ENCODE results near the gene CSNK2A3.
"Not testable (repeated sequence)": the region's sequence is repeated elsewhere in the genome, so short reads cannot be mapped to it uniquely, and the experiment has no call there.

The CSNK2A3 gene

DNA sequence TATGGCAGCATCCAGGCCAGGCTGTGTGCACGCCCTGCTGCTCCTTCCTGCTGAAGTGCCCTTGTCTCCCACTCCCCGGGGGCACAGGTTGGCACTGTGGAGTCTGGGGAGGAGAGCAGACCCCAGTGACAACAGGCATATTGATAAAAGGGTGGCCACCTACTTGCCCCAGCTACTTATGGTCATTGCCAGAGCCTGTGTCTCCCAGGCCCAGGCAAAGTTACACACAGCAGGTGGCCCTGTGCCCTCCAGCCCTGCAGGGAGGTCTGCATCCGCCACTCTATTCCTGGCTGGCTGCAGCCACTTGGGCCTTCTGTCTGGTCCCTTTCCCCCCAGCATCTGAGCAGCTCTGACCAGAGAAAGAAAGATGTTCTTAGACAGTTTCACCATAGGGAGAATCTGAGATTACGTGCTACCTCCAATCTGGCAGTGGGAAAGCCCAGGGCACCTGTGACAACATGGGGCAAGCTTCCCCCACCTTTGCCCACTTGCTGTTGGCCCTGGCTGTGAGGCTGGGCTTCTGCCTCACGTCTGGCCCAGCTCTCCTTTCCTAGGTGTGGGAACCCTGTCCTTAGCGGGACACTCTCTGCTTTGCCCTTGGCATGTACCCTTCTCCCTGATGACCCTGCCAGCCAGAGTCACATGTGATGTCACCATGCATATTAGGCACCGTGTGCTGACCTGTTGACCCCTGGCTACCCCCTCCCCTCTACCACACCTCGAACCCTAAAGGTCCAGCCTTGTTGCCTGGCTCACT, 25.3 kb upstream of the CSNK2A3 start:
- no peak overlapping the region for H3K4me3 ChIP-seq (ENCODE audit: low read depth, low read length)
- no peaks in the 10 kb centered on the region for H3K36me3 ChIP-seq (ENCODE audit: control insufficient read depth, insufficient read depth, low read length)
- H3K9ac ChIP-seq (ENCODE audit: low read depth, low read length): no peak overlapping the region
- H3K4me1 ChIP-seq (ENCODE audit: control insufficient read depth, insufficient read depth, low read length): no peaks in the 10 kb centered on the region
- H3K27me3 ChIP-seq (ENCODE audit: control insufficient read depth, insufficient read depth, low read length): no peaks in the 10 kb centered on the region
- H3K9me3 ChIP-seq (ENCODE audit: control insufficient read depth, insufficient read depth, low read length): no peaks in the 10 kb centered on the region

DNA sequence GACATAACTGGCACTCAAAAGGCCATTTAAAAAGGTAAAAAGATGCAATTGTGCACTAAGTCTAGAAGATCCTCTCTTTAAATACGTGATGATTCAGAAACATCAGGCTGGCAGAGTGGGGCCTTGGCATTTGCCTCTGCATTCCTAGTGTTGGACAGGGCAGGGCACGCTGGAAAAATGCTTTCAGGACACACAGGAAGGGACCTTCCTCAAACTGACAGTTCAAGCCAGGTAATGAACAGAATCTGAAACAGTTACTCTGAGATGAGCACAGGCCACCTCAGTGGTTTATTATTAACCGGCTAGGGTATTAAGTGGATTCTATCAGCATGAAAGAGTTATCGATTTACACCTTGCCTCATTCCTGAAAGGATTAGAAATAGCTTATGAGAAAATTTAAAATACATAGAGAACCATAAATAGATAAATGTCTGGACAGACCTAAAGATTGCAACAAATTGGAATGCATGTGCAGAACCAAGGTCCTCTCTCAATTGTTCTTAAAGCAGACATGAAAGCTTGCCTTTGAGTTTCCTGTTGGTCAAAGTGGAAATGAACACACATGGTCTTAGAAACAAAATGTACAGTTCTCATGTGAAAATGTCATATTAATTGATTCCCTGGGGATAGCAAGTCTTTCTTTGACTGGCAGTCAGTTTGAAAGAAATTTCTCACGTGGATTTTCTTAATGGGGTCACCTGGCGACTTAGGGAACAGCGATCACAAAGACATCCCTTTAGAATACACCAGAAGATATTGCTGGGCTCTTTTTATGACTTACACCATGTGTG, 21.5 kb upstream of the CSNK2A3 start:
- no peaks in the 10 kb centered on the region for H3K4me1 ChIP-seq (ENCODE audit: control insufficient read depth, insufficient read depth, low read length)
- H3K36me3 ChIP-seq (ENCODE audit: control insufficient read depth, insufficient read depth, low read length): no peaks in the 10 kb centered on the region
- no peak overlapping the region for H3K4me3 ChIP-seq (ENCODE audit: low read depth, low read length)
- H3K9ac ChIP-seq (ENCODE audit: low read depth, low read length): no peak overlapping the region
- H3K9me3 ChIP-seq (ENCODE audit: control insufficient read depth, insufficient read depth, low read length): no peaks in the 10 kb centered on the region
- H3K27me3 ChIP-seq (ENCODE audit: control insufficient read depth, insufficient read depth, low read length): no peaks in the 10 kb centered on the region

DNA sequence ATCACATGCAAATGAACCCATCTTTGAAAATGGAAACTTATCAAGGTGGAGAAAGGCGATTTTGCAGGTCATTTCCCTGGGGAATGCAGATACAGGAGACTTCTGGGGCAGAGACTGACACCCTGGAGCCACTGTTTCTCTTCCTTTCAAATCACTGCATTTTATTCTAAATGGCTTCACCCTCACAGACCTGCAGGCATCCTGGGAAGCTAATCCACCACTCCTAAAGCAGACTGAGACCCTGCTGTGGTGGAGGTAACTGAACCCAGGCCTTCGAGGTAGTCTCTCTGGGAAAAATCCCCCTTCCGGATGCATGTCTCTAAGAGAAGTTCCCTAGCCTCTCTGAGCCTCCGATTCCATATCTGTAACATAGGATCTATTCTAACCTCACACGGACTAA, 20.9 kb upstream of the CSNK2A3 start:
- Histone ChIP-seq H3K4me1 (ENCODE audit: control insufficient read depth, insufficient read depth, low read length) (no peaks in the 10 kb centered on the region), H3K27me3 (ENCODE audit: control insufficient read depth, insufficient read depth, low read length) (no peaks in the 10 kb centered on the region), H3K36me3 (ENCODE audit: control insufficient read depth, insufficient read depth, low read length) (no peaks in the 10 kb centered on the region), H3K9me3 (ENCODE audit: control insufficient read depth, insufficient read depth, low read length) (no peaks in the 10 kb centered on the region), H3K4me3 (ENCODE audit: low read depth, low read length) (no peak overlapping the region), H3K9ac (ENCODE audit: low read depth, low read length) (no peak overlapping the region)

DNA sequence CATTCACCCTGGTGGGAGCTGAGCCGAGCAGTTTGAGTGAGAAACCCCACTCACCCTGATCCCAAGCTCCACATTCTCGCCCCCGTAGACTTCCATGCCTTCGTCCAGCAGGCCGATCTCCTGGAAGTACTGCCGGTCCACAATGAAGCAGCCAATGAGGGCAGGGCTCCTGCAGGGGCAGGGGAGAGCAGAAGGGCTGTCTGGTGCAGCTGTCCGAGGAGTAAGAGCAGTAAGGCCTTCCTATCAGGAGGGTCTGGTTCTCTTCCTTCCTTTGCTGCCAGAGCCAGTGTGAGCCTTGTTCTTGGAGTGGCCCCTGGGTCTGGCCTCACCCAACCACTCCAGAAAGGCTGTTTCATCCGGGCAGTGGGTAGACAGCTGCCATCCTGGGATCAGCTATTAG, 19.4 kb upstream of the CSNK2A3 start:
- no peak overlapping the region for H3K4me3 ChIP-seq (ENCODE audit: low read depth, low read length)
- no peak overlapping the region for H3K9ac ChIP-seq (ENCODE audit: low read depth, low read length)
- H3K9me3 ChIP-seq (ENCODE audit: control insufficient read depth, insufficient read depth, low read length): no peaks in the 10 kb centered on the region
- H3K27me3 ChIP-seq (ENCODE audit: control insufficient read depth, insufficient read depth, low read length): no peaks in the 10 kb centered on the region
- no peaks in the 10 kb centered on the region for H3K4me1 ChIP-seq (ENCODE audit: control insufficient read depth, insufficient read depth, low read length)
- no peaks in the 10 kb centered on the region for H3K36me3 ChIP-seq (ENCODE audit: control insufficient read depth, insufficient read depth, low read length)

DNA sequence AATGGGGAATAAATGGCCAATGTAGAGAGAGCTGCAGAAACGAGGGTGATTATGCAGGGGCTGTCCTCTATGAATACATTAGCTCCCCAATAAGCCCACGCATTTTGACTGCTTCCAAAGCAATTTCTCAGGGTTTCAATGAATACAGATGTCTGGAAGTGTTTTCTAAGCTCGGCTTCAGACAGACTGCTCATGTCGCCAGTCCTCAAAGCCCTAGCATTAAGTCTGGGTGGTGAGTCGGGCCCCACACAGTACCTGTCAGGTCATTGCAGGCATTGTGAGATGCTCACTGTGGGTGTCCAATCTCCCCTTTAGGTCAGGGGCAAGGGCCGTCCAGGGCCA, 17.9 kb upstream of the CSNK2A3 start:
- no peaks in the 10 kb centered on the region for H3K27me3 ChIP-seq (ENCODE audit: control insufficient read depth, insufficient read depth, low read length)
- no peaks in the 10 kb centered on the region for H3K36me3 ChIP-seq (ENCODE audit: control insufficient read depth, insufficient read depth, low read length)
- no peak overlapping the region for H3K9ac ChIP-seq (ENCODE audit: low read depth, low read length)
- H3K4me3 ChIP-seq (ENCODE audit: low read depth, low read length): no peak overlapping the region
- H3K9me3 ChIP-seq (ENCODE audit: control insufficient read depth, insufficient read depth, low read length): no peaks in the 10 kb centered on the region
- no peaks in the 10 kb centered on the region for H3K4me1 ChIP-seq (ENCODE audit: control insufficient read depth, insufficient read depth, low read length)

DNA sequence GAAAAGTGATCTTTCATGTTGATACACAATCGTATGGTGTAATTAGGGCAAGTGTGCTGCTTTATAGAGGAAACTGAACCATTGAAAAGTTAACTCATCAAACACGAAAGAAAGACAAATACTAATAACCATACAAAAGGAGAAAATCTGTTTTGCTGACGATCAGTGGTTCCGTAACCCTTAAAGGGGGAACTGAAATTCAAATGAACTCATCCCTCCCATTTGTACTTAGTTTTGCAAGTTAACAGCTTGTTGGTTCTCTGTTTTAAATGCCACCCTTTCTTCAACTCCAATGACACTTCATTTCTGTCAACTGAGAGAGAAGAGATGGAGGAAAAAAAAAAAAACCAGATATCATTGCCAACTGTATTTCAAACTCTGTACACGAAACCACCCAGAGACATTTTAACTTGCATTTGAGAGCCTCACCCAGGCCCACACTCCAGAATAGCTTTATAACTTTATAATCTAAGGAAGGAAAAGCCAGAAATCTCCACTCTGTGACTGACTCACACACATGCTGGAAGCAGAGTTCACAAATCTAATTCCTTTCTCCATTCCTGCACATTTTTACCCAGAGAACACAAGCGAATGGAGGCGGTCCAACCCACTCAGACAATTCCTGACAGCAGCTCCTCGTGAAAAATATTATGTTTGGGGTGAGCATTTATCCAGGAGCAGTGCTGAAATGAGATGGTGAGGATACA, 17.4 kb upstream of the CSNK2A3 start:
- H3K36me3 ChIP-seq (ENCODE audit: control insufficient read depth, insufficient read depth, low read length): no peaks in the 10 kb centered on the region
- H3K9me3 ChIP-seq (ENCODE audit: control insufficient read depth, insufficient read depth, low read length): no peaks in the 10 kb centered on the region
- H3K27me3 ChIP-seq (ENCODE audit: control insufficient read depth, insufficient read depth, low read length): no peaks in the 10 kb centered on the region
- H3K4me1 ChIP-seq (ENCODE audit: control insufficient read depth, insufficient read depth, low read length): no peaks in the 10 kb centered on the region
- no peak overlapping the region for H3K4me3 ChIP-seq (ENCODE audit: low read depth, low read length)
- H3K9ac ChIP-seq (ENCODE audit: low read depth, low read length): no peak overlapping the region

DNA sequence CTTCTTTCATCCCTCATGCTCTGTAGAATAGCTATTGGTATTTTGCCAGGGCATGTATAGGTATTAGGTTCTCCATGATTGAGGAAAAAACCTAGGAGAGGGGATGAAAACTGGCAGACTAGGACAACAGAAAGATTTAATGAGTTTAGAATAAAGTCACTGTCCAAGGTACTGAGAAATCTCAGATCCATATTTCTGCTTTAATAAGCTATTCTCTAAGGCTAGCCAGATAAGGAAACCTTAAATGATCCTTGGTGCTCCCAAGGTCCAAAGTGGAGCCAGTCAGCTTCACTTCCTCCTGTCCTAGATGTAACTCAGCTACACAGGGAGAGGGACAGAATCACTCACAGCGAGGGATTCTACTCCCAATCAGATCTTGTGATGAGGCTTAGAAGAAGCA, 13.7 kb upstream of the CSNK2A3 start:
- H3K9me3 ChIP-seq (ENCODE audit: control insufficient read depth, insufficient read depth, low read length): no peaks in the 10 kb centered on the region
- H3K4me3 ChIP-seq (ENCODE audit: low read depth, low read length): no peak overlapping the region
- H3K4me1 ChIP-seq (ENCODE audit: control insufficient read depth, insufficient read depth, low read length): peaks cover 3% of the 10 kb centered on the region
- no peak overlapping the region for H3K9ac ChIP-seq (ENCODE audit: low read depth, low read length)
- H3K36me3 ChIP-seq (ENCODE audit: control insufficient read depth, insufficient read depth, low read length): no peaks in the 10 kb centered on the region
- H3K27me3 ChIP-seq (ENCODE audit: control insufficient read depth, insufficient read depth, low read length): no peaks in the 10 kb centered on the region

DNA sequence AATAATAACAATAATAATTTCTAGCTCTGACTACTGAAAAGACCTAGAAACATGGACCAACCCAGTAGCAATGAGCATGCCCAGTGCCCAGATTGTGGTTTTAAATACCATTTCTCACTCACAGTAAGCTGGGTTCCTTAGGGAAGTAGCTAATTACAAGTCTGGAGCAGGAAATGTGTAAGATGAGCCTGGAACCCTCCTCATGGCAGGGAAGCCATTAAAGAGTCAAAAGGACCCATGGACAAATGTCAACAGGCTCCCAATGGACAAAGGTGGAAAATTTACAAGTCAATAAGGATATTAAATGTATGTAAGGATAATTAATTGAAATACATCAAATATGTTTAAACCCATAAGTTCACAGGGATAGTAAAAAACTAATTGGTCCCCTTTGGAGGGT, 10.6 kb upstream of the CSNK2A3 start:
- H3K27me3 ChIP-seq (ENCODE audit: control insufficient read depth, insufficient read depth, low read length): no peaks in the 10 kb centered on the region
- no peak overlapping the region for H3K4me3 ChIP-seq (ENCODE audit: low read depth, low read length)
- H3K9me3 ChIP-seq (ENCODE audit: control insufficient read depth, insufficient read depth, low read length): no peaks in the 10 kb centered on the region
- peaks cover 3% of the 10 kb centered on the region for H3K4me1 ChIP-seq (ENCODE audit: control insufficient read depth, insufficient read depth, low read length)
- H3K36me3 ChIP-seq (ENCODE audit: control insufficient read depth, insufficient read depth, low read length): no peaks in the 10 kb centered on the region
- H3K9ac ChIP-seq (ENCODE audit: low read depth, low read length): no peak overlapping the region

DNA sequence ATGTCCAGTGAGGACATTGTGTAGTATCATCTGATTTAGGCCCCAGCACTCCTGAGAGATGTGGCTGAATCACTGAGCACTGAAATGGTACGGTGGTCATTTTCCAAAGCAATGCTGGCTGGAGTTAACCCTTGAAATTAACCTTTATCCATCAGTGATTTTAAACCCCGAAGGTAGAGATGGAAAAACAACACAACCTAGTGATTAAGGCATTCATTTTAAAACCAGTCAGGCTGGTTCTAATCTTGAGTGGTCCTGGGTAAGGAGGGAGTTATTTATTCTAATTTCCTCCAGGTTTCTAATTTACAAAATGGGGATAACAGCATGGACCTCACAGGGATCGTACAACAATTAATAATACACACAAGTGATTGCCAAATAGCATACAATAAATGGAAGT, 6.6 kb upstream of the CSNK2A3 start:
- Histone ChIP-seq H3K9ac (ENCODE audit: low read depth, low read length) (no peak overlapping the region), H3K27me3 (ENCODE audit: control insufficient read depth, insufficient read depth, low read length) (no peaks in the 10 kb centered on the region), H3K9me3 (ENCODE audit: control insufficient read depth, insufficient read depth, low read length) (no peaks in the 10 kb centered on the region), H3K4me3 (ENCODE audit: low read depth, low read length) (no peak overlapping the region), H3K4me1 (ENCODE audit: control insufficient read depth, insufficient read depth, low read length) (peaks cover 3% of the 10 kb centered on the region), H3K36me3 (ENCODE audit: control insufficient read depth, insufficient read depth, low read length) (no peaks in the 10 kb centered on the region)

DNA sequence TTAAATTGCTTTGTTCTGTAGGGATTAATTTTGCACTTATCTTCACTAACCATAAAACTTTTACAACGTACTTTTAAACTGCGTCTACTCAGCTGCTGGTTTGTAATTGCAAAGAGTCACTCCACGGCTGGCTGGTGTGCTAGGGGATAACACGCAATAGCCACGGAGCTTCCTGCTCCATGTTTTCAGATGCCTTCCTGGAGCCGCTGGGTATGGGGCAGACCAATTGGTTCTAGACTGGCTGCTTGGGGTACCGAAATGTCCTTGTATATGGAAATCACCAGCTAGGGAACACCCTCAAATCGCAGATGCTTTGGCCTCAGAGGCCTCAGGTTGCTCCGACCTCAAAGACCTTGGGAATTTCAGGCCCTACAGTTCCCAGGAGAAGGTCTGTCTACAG, 3.8 kb upstream of the CSNK2A3 start:
- no peaks in the 10 kb centered on the region for H3K36me3 ChIP-seq (ENCODE audit: control insufficient read depth, insufficient read depth, low read length)
- no peak overlapping the region for H3K9ac ChIP-seq (ENCODE audit: low read depth, low read length)
- no peak overlapping the region for H3K4me3 ChIP-seq (ENCODE audit: low read depth, low read length)
- no peaks in the 10 kb centered on the region for H3K9me3 ChIP-seq (ENCODE audit: control insufficient read depth, insufficient read depth, low read length)
- H3K4me1 ChIP-seq (ENCODE audit: control insufficient read depth, insufficient read depth, low read length): no peaks in the 10 kb centered on the region
- no peaks in the 10 kb centered on the region for H3K27me3 ChIP-seq (ENCODE audit: control insufficient read depth, insufficient read depth, low read length)

DNA sequence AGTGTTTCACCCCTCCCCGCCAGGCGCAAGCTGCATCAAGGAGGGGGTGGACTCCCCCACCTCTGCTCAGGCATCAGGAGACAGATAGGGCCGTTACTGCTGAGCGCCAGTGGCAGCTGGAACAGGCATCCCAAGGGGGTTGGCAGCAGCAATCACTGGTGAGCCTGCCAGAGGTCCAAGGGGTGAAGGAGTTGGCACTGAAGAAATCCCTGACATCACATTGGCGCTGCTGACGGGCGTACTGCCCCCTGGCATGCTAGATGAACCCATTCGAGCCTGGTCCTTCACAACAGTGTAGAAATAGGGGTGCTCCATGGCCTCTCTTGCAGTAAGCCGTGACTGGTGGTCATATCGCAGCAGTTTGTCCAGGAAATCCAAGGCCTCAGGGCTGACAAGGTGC, 1.2 kb downstream of the CSNK2A3 start:
- not testable (repeated sequence) for H3K4me1 ChIP-seq (ENCODE audit: control insufficient read depth, insufficient read depth, low read length); H3K9me3 ChIP-seq (ENCODE audit: control insufficient read depth, insufficient read depth, low read length); H3K27me3 ChIP-seq (ENCODE audit: control insufficient read depth, insufficient read depth, low read length); H3K36me3 ChIP-seq (ENCODE audit: control insufficient read depth, insufficient read depth, low read length); H3K4me3 ChIP-seq (ENCODE audit: low read depth, low read length); H3K9ac ChIP-seq (ENCODE audit: low read depth, low read length)
